Naive thymus-derived CD8-positive, alpha-beta T cell (primary cell): ENCODE data around the gene OTULINL. TPM values are rescaled to one million over a fixed set of nuclear protein-coding genes. Genes with fewer than 3 reads are reported as not detected.

Experiments
- ATAC-seq, 2 donors: fragments of 150-1000 bp; cut with Tn5 transposase in 1 of 2; sonication (Bioruptor Pico), chemical (Tn5 transposase) in 1 of 2; 1 replicate in 1 of 2; 2 replicates in 1 of 2; pipeline ENCODE4 v1.10.0; 2021; ENCODE audit warnings: mild to moderate bottlenecking in 2 of 2, moderate library complexity in 2 of 2
- POLR2A ChIA-PET: fragments of 350-600 bp; sonication (Branson Sonifier 250); formaldehyde crosslinking; loops from one replicate; lab custom pipeline; 2021; ENCODE audit warnings: antibody characterized with exemption; lab: Charles Lee
- DNase-seq, 10 donors: peaks; one replicate each; pipeline versions ENCODE4 v3.0.0 to v3.0.0-alpha.2; 2020 to 2022
- H3K27ac Mint-ChIP-seq, 10 donors: one replicate each; pipeline ENCODE4 v1.8.0; 2020 to 2022; ENCODE audit warnings: mild to moderate bottlenecking in 10 of 10, mixed read lengths in 10 of 10, moderate library complexity in 4 of 10, inconsistent platforms in 1 of 10
- H3K27me3 Mint-ChIP-seq, 5 donors: one replicate each; pipeline ENCODE4 v1.8.0; 2021 to 2022; ENCODE audit warnings: mixed read lengths in 5 of 5
- H3K36me3 Mint-ChIP-seq, 3 donors: one replicate each; pipeline ENCODE4 v1.8.0; 2020 to 2022; ENCODE audit warnings: mixed read lengths in 3 of 3, mild to moderate bottlenecking in 2 of 3, inconsistent platforms in 1 of 3
- H3K4me1 Mint-ChIP-seq, 4 donors: one replicate each; pipeline ENCODE4 v1.8.0; 2021 to 2022; ENCODE audit warnings: mixed read lengths in 4 of 4
- H3K4me3 Mint-ChIP-seq, 10 donors: one replicate each; pipeline ENCODE4 v1.8.0; 2020 to 2022; ENCODE audit warnings: mild to moderate bottlenecking in 10 of 10, mixed read lengths in 10 of 10, moderate library complexity in 6 of 10, inconsistent platforms in 1 of 10
- H3K9me3 Mint-ChIP-seq, 9 donors: one replicate each; pipeline ENCODE4 v1.8.0; 2020 to 2022; ENCODE audit warnings: mixed read lengths in 9 of 9, mild to moderate bottlenecking in 3 of 9, inconsistent platforms in 1 of 9, moderate library complexity in 1 of 9
- polyA plus RNA-seq, 3 donors: library from polyadenylated mRNA; unstranded; fragments of 300-500 nt; fragmentation: Illumina TruSeq; gene quantifications; one replicate each; pipeline ENCODE4 v1.2.3, GENCODE V29; 2021
- total RNA-seq, 8 experiments: library from RNA in 2 of 8; stranded (reverse) in 2 of 8; gene quantifications; one replicate each; pipeline ENCODE4 v1.2.3 and lab custom pipeline; 2021 to 2026

Gene OTULINL
- total and polyA plus RNA-seq, 5 experiments from 2014 or later = 32.9 to 49.7 (median 38.3) TPM

- Mint-ChIP-seq H3K4me3 (no peak overlapping the region), H3K4me1 (peaks cover 10 to 27% (median 22%) of the 10 kb centered on the region in 4 donors), H3K27me3 (peaks cover 0 to 10% (median 0%) of the 10 kb centered on the region in 5 donors), H3K36me3 (peaks cover 0 to 2% (median 0%) of the 10 kb centered on the region in 3 donors), H3K9me3 (no peaks in the 10 kb centered on the region), H3K27ac (no peak overlapping the region)
- DNase-seq (no peak), ATAC-seq (no peak)
- POLR2A ChIA-PET = interaction anchor here (0.8 kb wide), 1 partner anchor 14 kb away, joined by 4 read pairs; no protein-coding TSS in a partner anchor
Observed at GRCh38 chr5:14579246-14579645, 2.3 kb upstream of the OTULINL start.

DNA sequence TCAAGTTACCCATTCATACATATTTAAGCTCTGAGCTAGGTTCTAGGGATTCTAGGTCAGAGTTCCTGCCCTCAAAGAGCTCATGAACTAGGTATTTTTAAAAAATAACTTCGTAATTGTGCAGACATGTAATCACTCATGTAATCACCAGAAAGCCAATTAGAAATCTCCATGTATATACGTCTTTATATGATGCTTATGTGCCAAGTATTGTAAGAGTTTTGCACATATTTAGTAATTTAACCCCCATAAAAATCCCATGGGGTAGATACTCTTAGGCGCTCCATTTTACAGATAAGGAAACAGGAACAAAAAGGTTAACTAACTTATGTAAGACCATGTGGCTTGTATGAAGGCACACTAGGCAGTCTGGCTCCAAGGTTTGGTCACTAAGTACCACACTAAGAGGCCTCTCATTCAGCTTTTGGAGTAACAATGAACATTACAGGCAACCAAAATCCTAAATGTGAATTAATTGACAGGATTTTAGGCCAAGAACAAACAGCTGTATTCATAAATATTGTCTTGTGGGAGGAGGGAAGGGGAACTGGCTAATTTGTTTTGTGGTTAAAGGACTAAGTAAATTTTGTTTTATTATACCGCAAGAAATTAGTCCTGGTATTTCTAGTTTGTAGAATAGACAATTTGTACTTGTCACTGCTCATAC is 1.7 kb upstream of the OTULINL start:
- Mint-ChIP-seq H3K27me3 (peaks cover 0 to 10% (median 0%) of the 10 kb centered on the region in 5 donors), H3K4me1 (peaks cover 16 to 34% (median 28%) of the 10 kb centered on the region in 4 donors), H3K27ac (peak overlapping the region in 1 of 10 donors; percentile 60), H3K36me3 (peaks cover 0 to 2% (median 0%) of the 10 kb centered on the region in 3 donors), H3K9me3 (no peaks in the 10 kb centered on the region), H3K4me3 (peak overlapping the region in 3 of 10 donors; percentile 69 to 79 (median 76))
- ATAC-seq (no peak), DNase-seq (no peak)
- POLR2A ChIA-PET = interaction anchor here (0.8 kb wide), 1 partner anchor 13 kb away, joined by 4 read pairs; no protein-coding TSS in a partner anchor

DNA sequence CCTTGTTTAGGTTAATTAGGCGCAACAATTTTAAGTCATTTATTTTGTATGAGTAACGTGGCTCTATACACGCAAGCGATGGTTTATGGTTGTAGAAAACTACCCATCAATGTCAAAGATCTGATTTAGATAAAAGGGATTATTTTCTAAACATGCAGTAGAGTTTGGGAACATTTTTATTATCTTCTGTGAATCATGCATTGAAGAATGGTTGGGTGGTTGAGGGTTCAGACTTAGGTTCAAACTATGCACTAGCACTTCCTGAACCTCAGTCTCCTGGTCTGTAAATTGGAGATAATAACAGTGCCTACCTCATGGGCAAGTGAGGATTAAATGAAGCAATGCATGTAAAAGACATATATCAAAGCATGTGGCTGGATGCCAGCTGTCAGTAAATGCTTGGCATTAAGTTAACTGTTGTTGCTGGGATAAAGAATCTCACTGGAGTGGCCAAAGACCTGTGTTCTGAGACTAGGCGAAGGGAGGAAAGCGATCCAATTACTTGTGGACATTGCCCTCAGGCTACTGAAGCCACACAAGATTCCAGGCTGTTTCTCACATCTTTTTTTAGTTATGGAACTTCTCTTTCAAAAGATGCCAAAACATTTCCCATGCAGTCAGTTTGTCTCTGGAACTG is 1.1 kb upstream of the OTULINL start:
- ATAC-seq (no peak), DNase-seq (no peak)
- Mint-ChIP-seq H3K4me3 (peak overlapping the region; percentile 69 to 88 (median 77)), H3K9me3 (no peaks in the 10 kb centered on the region), H3K36me3 (peaks cover 0 to 2% (median 0%) of the 10 kb centered on the region in 3 donors), H3K27me3 (peaks cover 0 to 10% (median 0%) of the 10 kb centered on the region in 5 donors), H3K4me1 (peaks cover 18 to 38% (median 34%) of the 10 kb centered on the region in 4 donors), H3K27ac (peak overlapping the region in 9 of 10 donors; percentile 0 to 82 (median 28))
- POLR2A ChIA-PET = no interaction called here

GRCh38 chr5:14581891-14582796 is 552 bp downstream of the OTULINL start:
- Mint-ChIP-seq H3K27me3 (peaks cover 0 to 10% (median 0%) of the 10 kb centered on the region in 5 donors), H3K36me3 (peaks cover 0 to 5% (median 0%) of the 10 kb centered on the region in 3 donors), H3K4me3 (peak overlapping the region; percentile 86 to 95 (median 89)), H3K9me3 (no peaks in the 10 kb centered on the region), H3K4me1 (peaks cover 27 to 53% (median 49%) of the 10 kb centered on the region in 4 donors), H3K27ac (peak overlapping the region; percentile 83 to 97 (median 94))
- POLR2A ChIA-PET = interaction anchor here (0.6 to 5.7 kb wide), 20 partner anchors 11 to 229 kb away, joined by 3 to 91 read pairs (median 4); partner anchors contain the start of gene OTULIN
- ATAC-seq (peak; percentile 86 to 89), DNase-seq (peak; percentile 75 to 91 (median 86))

DNA sequence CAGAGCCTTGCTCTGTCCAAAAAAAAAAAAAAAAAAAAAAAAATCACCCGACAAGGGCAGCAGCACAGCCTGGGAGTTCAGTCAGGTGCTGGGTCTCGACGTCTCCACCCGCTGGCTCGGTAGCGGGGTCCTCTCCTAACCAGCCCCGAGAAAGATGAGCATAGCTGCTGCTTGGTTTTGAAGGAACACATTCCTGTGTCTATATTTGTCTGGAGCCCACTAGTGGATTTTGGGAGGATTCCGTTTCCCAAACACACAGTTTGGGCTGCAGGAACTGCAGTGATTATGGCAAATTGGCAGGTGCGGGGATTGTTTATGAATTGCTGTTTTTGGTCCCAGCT is 1.2 kb downstream of the OTULINL start:
- H3K4me1 Mint-ChIP-seq = peaks cover 31 to 60% (median 55%) of the 10 kb centered on the region in 4 donors
- H3K4me3 Mint-ChIP-seq = peak overlapping the region; percentile 86 to 95 (median 89)
- DNase-seq (no peak), ATAC-seq (no peak)
- POLR2A ChIA-PET = interaction anchor here (0.7 to 5.7 kb wide), 17 partner anchors 10 to 229 kb away, joined by 3 to 91 read pairs (median 5); partner anchors contain the start of gene OTULIN
- peaks cover 0 to 5% (median 0%) of the 10 kb centered on the region in 3 donors for H3K36me3 Mint-ChIP-seq
- H3K27me3 Mint-ChIP-seq = peaks cover 0 to 10% (median 0%) of the 10 kb centered on the region in 5 donors
- peak overlapping the region; percentile 83 to 97 (median 94) for H3K27ac Mint-ChIP-seq
- no peaks in the 10 kb centered on the region for H3K9me3 Mint-ChIP-seq

DNA sequence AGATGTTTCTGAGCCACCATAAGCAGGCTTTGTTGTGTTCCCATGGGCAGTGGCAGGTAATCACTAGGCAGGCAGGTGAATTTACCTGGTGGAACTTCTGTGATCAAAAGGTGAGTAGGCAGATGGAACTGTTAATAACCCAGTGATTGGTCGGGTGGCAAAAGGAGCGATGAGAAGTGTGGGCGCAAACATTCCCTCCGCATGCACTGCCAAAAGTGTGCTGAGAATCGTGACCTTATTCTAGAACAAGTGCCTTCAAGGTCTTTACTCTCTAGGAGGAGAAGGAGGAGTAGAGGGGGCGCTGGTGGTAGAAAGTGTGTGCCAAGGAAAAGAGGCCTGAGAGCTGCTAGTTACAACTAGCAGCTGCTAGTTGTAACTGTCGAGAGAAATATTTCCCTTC is 3.3 kb downstream of the OTULINL start:
- no peaks in the 10 kb centered on the region for H3K9me3 Mint-ChIP-seq

DNA sequence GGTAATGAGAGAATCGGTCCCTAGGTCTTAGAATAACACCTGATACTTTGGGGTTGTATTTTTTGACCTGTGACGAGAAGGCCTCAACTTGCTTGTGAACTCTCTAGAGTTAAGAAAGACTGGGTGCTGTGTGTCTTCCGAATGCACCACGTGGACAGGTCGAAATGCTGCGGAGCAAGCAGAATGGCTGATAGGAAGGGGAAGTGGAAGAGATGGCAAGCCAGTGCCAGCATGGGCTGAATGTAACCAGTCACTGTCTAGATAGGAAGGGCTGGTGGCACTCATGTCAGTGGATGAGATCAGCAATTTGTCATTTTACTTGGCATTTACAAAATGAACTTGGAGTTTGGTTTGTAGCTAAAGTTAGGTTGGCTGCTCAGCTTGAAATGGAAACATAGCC is 5.6 kb downstream of the OTULINL start:
- H3K27ac Mint-ChIP-seq = peak overlapping the region in 3 of 10 donors; percentile 33 to 87 (median 36)
- peaks cover 0 to 5% (median 0%) of the 10 kb centered on the region in 3 donors for H3K36me3 Mint-ChIP-seq
- POLR2A ChIA-PET = interaction anchor here (1.2 kb wide), 1 partner anchor 8 kb away, joined by 12 read pairs; no protein-coding TSS in a partner anchor
- H3K9me3 Mint-ChIP-seq = no peaks in the 10 kb centered on the region
- H3K4me3 Mint-ChIP-seq = peak overlapping the region in 2 of 10 donors; percentile 31 to 35
- peaks cover 62 to 95% (median 92%) of the 10 kb centered on the region in 4 donors for H3K4me1 Mint-ChIP-seq
- ATAC-seq = no peak
- DNase-seq = no peak
- H3K27me3 Mint-ChIP-seq = no peaks in the 10 kb centered on the region

More for the DNA sequence above, 3.3 kb downstream of the OTULINL start:
- peaks cover 0 to 5% (median 0%) of the 10 kb centered on the region in 3 donors for H3K36me3 Mint-ChIP-seq
- H3K4me3 Mint-ChIP-seq = peak overlapping the region in 8 of 10 donors; percentile 32 to 92 (median 82)
- H3K4me1 Mint-ChIP-seq = peaks cover 47 to 79% (median 74%) of the 10 kb centered on the region in 4 donors
- DNase-seq = no peak
- POLR2A ChIA-PET = interaction anchor here (0.9 to 5.7 kb wide), 2 partner anchors 8 to 64 kb away, joined by 4 to 91 read pairs; no protein-coding TSS in a partner anchor
- no peak for ATAC-seq
- H3K27me3 Mint-ChIP-seq = peaks cover 0 to 4% (median 0%) of the 10 kb centered on the region in 5 donors
- peak overlapping the region in 9 of 10 donors; percentile 5 to 83 (median 39) for H3K27ac Mint-ChIP-seq

GRCh38 chr5:14588145-14588544 is 6.6 kb downstream of the OTULINL start:
- H3K27ac Mint-ChIP-seq = peak overlapping the region in 4 of 10 donors; percentile 36 to 60 (median 51)
- POLR2A ChIA-PET = interaction anchor here (1.2 kb wide), 1 partner anchor 7 kb away, joined by 12 read pairs; no protein-coding TSS in a partner anchor
- no peaks in the 10 kb centered on the region for H3K27me3 Mint-ChIP-seq
- peaks cover 70 to 97% (median 95%) of the 10 kb centered on the region in 4 donors for H3K4me1 Mint-ChIP-seq
- ATAC-seq (no peak), DNase-seq (no peak)
- H3K36me3 Mint-ChIP-seq = peaks cover 0 to 5% (median 0%) of the 10 kb centered on the region in 3 donors
- no peaks in the 10 kb centered on the region for H3K9me3 Mint-ChIP-seq
- peak overlapping the region in 2 of 10 donors; percentile 10 to 19 for H3K4me3 Mint-ChIP-seq

GRCh38 chr5:14588758-14589543 is 7.4 kb downstream of the OTULINL start:
- Mint-ChIP-seq H3K36me3 (peaks cover 0 to 3% (median 0%) of the 10 kb centered on the region in 3 donors), H3K4me1 (peaks cover 71 to 97% (median 95%) of the 10 kb centered on the region in 4 donors), H3K27me3 (no peaks in the 10 kb centered on the region), H3K9me3 (no peaks in the 10 kb centered on the region), H3K27ac (peak overlapping the region; percentile 16 to 88 (median 60)), H3K4me3 (peak overlapping the region in 5 of 10 donors; percentile 7 to 27 (median 9))
- DNase-seq = no peak
- POLR2A ChIA-PET = interaction anchor here (0.6 to 0.7 kb wide), 3 partner anchors 42 to 219 kb away, joined by 3 to 6 read pairs (median 4); no protein-coding TSS in a partner anchor
- no peak for ATAC-seq

GRCh38 chr5:14590949-14591348 is 9.4 kb downstream of the OTULINL start:
- POLR2A ChIA-PET = interaction anchor here (5.9 kb wide), 1 partner anchor 7 kb away, joined by 91 read pairs; the partner anchor contains the start of gene OTULINL
- peaks cover 70 to 98% (median 95%) of the 10 kb centered on the region in 4 donors for H3K4me1 Mint-ChIP-seq
- no peaks in the 10 kb centered on the region for H3K9me3 Mint-ChIP-seq
- ATAC-seq (no peak), DNase-seq (no peak)
- H3K36me3 Mint-ChIP-seq = no peaks in the 10 kb centered on the region
- peak overlapping the region in 4 of 10 donors; percentile 21 to 46 (median 38) for H3K4me3 Mint-ChIP-seq
- peak overlapping the region; percentile 41 to 99 (median 80) for H3K27ac Mint-ChIP-seq
- H3K27me3 Mint-ChIP-seq = no peaks in the 10 kb centered on the region
